Neural cell (in vitro differentiated cells): ENCODE data around the gene SYCP1. TPM values are rescaled to one million over a fixed set of nuclear protein-coding genes. Genes with fewer than 3 reads are reported as not detected.

ENCODE experiments used
- H2AFZ ChIP-seq: fragments of 200-600, 300-800 bp; sonication (generic), shearing (Covaris generic); 2 replicates; pipeline ENCODE4 v1.6.0; 2014; ENCODE audit warnings: low read depth, mild to moderate bottlenecking, antibody characterized with exemption, low read length, moderate library complexity
- H3F3A ChIP-seq: fragments of 200-600 bp; shearing (Covaris generic); 2 replicates; pipeline ENCODE4 v1.6.1; 2016; ENCODE audit warnings: mild to moderate bottlenecking, moderate library complexity, mixed read lengths, antibody characterized with exemption, low read length; ENCODE audit not compliant: insufficient read depth, poor library complexity, severe bottlenecking
- H3K27ac ChIP-seq: fragments of 200-600, 300-800 bp; sonication (generic), shearing (Covaris generic); 2 replicates; pipeline ENCODE4 v1.5.1; 2014; ENCODE audit warnings: mild to moderate bottlenecking, low read length, moderate library complexity
- H3K27me3 ChIP-seq: fragments of 300-800, 200-600 bp; sonication (generic), shearing (Covaris generic); 2 replicates; pipeline ENCODE4 v1.6.0; 2014; ENCODE audit warnings: mild to moderate bottlenecking, low read depth, low read length, moderate library complexity; ENCODE audit not compliant: insufficient read depth
- H3K36me3 ChIP-seq: fragments of 300-800, 200-600 bp; sonication (generic), shearing (Covaris generic); 2 replicates; pipeline ENCODE4 v1.5.1; 2014; ENCODE audit warnings: mild to moderate bottlenecking, antibody characterized with exemption, low read length, moderate library complexity; ENCODE audit not compliant: insufficient read depth
- H3K4me2 ChIP-seq: fragments of 300-800, 200-600 bp; sonication (generic), shearing (Covaris generic); 2 replicates; pipeline ENCODE4 v1.6.0; 2014; ENCODE audit warnings: mild to moderate bottlenecking, low read length
- H3K4me3 ChIP-seq: fragments of 300-800, 200-600 bp; sonication (generic), shearing (Covaris generic); 2 replicates; pipeline ENCODE4 v1.5.1; 2014; ENCODE audit warnings: mild to moderate bottlenecking, low read length, moderate library complexity
- H3K79me2 ChIP-seq: fragments of 200-600 bp; shearing (Covaris generic); replicated peaks from 2 replicates; pipeline ENCODE4 v1.6.0; 2014; ENCODE audit warnings: mild to moderate bottlenecking, low read length, moderate library complexity; ENCODE audit not compliant: insufficient read depth
- H3K9ac ChIP-seq: fragments of 300-800, 200-600 bp; sonication (generic), shearing (Covaris generic); 2 replicates; pipeline ENCODE4 v1.6.1; 2016; ENCODE audit warnings: mild to moderate bottlenecking, low read length, mixed read lengths
- H3K9me2 ChIP-seq: fragments of 200-600 bp; shearing (Covaris generic); 2 replicates; pipeline ENCODE4 v1.6.1; 2016; ENCODE audit warnings: mild to moderate bottlenecking, low read length, mixed read lengths; ENCODE audit not compliant: insufficient read depth
- H3K9me3 ChIP-seq: fragments of 200-600, 300-800 bp; sonication (generic), shearing (Covaris generic); 2 replicates; pipeline ENCODE4 v1.6.1; 2016; ENCODE audit warnings: mild to moderate bottlenecking, mixed run types, low read length, moderate library complexity, mixed read lengths
- H4K20me1 ChIP-seq: fragments of 200-600 bp; shearing (Covaris generic); 2 replicates; pipeline ENCODE4 v1.6.1; 2016; ENCODE audit warnings: mild to moderate bottlenecking, mixed run types; ENCODE audit not compliant: insufficient read depth
- CTCF ChIP-seq: fragments of 450-650 bp; IDR thresholded peaks from 2 replicates; pipeline ENCODE4 v1.5.1; 2014; ENCODE audit warnings: antibody characterized with exemption, mild to moderate bottlenecking, moderate library complexity; ENCODE audit not compliant: poor library complexity, severe bottlenecking
- EP300 ChIP-seq: fragments of 450-650 bp; conservative IDR thresholded peaks from 2 replicates; pipeline ENCODE4 v1.6.1; 2014; ENCODE audit warnings: antibody characterized with exemption, mild to moderate bottlenecking, moderate library complexity; ENCODE audit not compliant: poor library complexity, severe bottlenecking
- EZH2 ChIP-seq: fragments of 200-600, 300-800 bp; shearing (Covaris generic), sonication (generic); IDR thresholded peaks from 2 replicates; pipeline ENCODE4 v1.6.1; 2014; ENCODE audit warnings: antibody characterized with exemption, low read length, borderline replicate concordance, mild to moderate bottlenecking; ENCODE audit not compliant: insufficient read depth, poor library complexity, severe bottlenecking
- MXI1 ChIP-seq: fragments of 450-650 bp; conservative IDR thresholded peaks from 2 replicates; pipeline ENCODE4 v1.6.1; 2014; ENCODE audit warnings: antibody characterized with exemption, mild to moderate bottlenecking; ENCODE audit not compliant: poor library complexity, severe bottlenecking
- POLR2AphosphoS5 ChIP-seq: IDR thresholded peaks from 2 replicates; pipeline ENCODE4 v1.6.1; 2012
- RAD21 ChIP-seq: fragments of 450-650 bp; conservative IDR thresholded peaks from 2 replicates; pipeline ENCODE4 v1.6.1; 2014; ENCODE audit warnings: antibody characterized with exemption, mild to moderate bottlenecking, moderate library complexity
- REST ChIP-seq: IDR thresholded peaks from 2 replicates; pipeline ENCODE4 v1.6.1; 2012; ENCODE audit warnings: borderline replicate concordance
- SMC3 ChIP-seq: fragments of 450-650 bp; conservative IDR thresholded peaks from 2 replicates; pipeline ENCODE4 v1.6.1; 2014; ENCODE audit warnings: antibody characterized with exemption, mild to moderate bottlenecking, moderate library complexity; ENCODE audit not compliant: poor library complexity
- TAF1 ChIP-seq: IDR thresholded peaks from 2 replicates; pipeline ENCODE4 v1.6.1; 2012; ENCODE audit warnings: low read depth
- polyA plus RNA-seq: library from polyadenylated mRNA; depleted of rRNA; stranded (reverse); fragments of >200 nt; gene quantifications from 2 replicates; pipeline ENCODE4 v1.2.3, GENCODE V29; 2014

Gene SYCP1
- polyA plus RNA-seq, 1 donor from 2014 or later, result not detected

- Histone ChIP-seq H3K9me3 (no peaks in the 10 kb centered on the region), H3K4me3 (no peak overlapping the region), H3F3A (no peaks in the 10 kb centered on the region), H2AFZ (no peak overlapping the region), H3K79me2 (no peaks in the 10 kb centered on the region), H3K9ac (no peak overlapping the region), H3K36me3 (no peaks in the 10 kb centered on the region), H4K20me1 (no peaks in the 10 kb centered on the region), H3K27ac (no peak overlapping the region), H3K27me3 (no peaks in the 10 kb centered on the region), H3K9me2 (no peaks in the 10 kb centered on the region), H3K4me2 (no peak overlapping the region)
- no peak for TF ChIP-seq REST
- no peak for TF ChIP-seq SMC3
- no peak for TF ChIP-seq MXI1
- TF ChIP-seq EZH2, result no peak
- no peak for TF ChIP-seq TAF1
- TF ChIP-seq EP300, result no peak
- TF ChIP-seq RAD21, result no peak
- TF ChIP-seq POLR2AphosphoS5, result no peak
- TF ChIP-seq CTCF, result no peak
Observed at GRCh38 chr1:114927401-114927800, 72.7 kb downstream of the SYCP1 start.

GRCh38 chr1:114956570-114956969, 101.9 kb downstream of the SYCP1 start:
- H3K27me3 ChIP-seq, result no peaks in the 10 kb centered on the region
- H3K9me3 ChIP-seq, result no peaks in the 10 kb centered on the region
- no peaks in the 10 kb centered on the region for H3F3A ChIP-seq
- no peaks in the 10 kb centered on the region for H4K20me1 ChIP-seq
- H3K9me2 ChIP-seq, result no peaks in the 10 kb centered on the region
- TF ChIP-seq RAD21 (peak; percentile 28), CTCF (no peak)
- H2AFZ ChIP-seq, result no peak overlapping the region
- H3K4me2 ChIP-seq, result no peak overlapping the region
- no peaks in the 10 kb centered on the region for H3K79me2 ChIP-seq
- H3K4me3 ChIP-seq, result no peak overlapping the region
- H3K27ac ChIP-seq, result no peak overlapping the region
- H3K9ac ChIP-seq, result no peak overlapping the region
- no peaks in the 10 kb centered on the region for H3K36me3 ChIP-seq
